HepG2 (cell line): Measurements from ENCODE around the gene IGSF21. TPM values are rescaled to one million over a fixed set of nuclear protein-coding genes. Genes with fewer than 3 reads are reported as not detected.

Experiments used
- ATAC-seq: fragments of 200-7000 bp; cut with Tn5 transposase; 3 replicates; pipeline ENCODE4 v1.9.1; 2020; ENCODE audit warnings: mild to moderate bottlenecking, moderate library complexity
- BruUV-seq: library from RNA; stranded (reverse); fragments of 400-500 nt; replicated peaks from 2 replicates; lab custom pipeline; 2021; lab: Mats Ljungman, UMichigan
- CTCF ChIA-PET: fragments of 300-600 bp; formaldehyde crosslinking; extraction: SDS; loops from one replicate; lab custom pipeline; 2021; ENCODE audit warnings: low total read pairs, inconsistent platforms, low intra/inter-chr PET ratio; lab: Yijun Ruan, JAX
- POLR2A ChIA-PET: fragments of 350-600 bp; sonication (Branson Sonifier 250); formaldehyde crosslinking; loops from one replicate; lab custom pipeline; 2020; ENCODE audit warnings: antibody characterized with exemption, inconsistent platforms; lab: Yijun Ruan, JAX
- DNase-seq: peaks from one replicate; pipeline ENCODE4 v3.0.0-alpha.2; 2015; ENCODE audit warnings: low spot score
- FAIRE-seq: peaks from 3 replicates; lab custom pipeline; 2011; peaks lifted over from hg19 to GRCh38; lab: Jason Lieb, UNC
- H2AFZ ChIP-seq: one replicate; pipeline ENCODE4 v1.6.1; 2011; ENCODE audit warnings: low read length, inconsistent platforms
- H3K27ac ChIP-seq: fragments of 300-600 bp; 3 replicates; pipeline ENCODE4 v1.8.0; 2011; ENCODE audit warnings: mixed run types, mild to moderate bottlenecking, mixed read lengths, low read length, inconsistent platforms; ENCODE audit not compliant: insufficient read depth; ENCODE audit errors: extremely low read length
- H3K27me3 ChIP-seq, 2 experiments: fragments of 200-600 bp in 1 of 2; 2 replicates in 1 of 2; 3 replicates in 1 of 2; pipeline versions ENCODE4 v1.6.0 to v1.8.0; 2011; ENCODE audit warnings: low read length in 2 of 2, mild to moderate bottlenecking in 2 of 2, moderate library complexity in 2 of 2, inconsistent platforms in 1 of 2; ENCODE audit not compliant: insufficient read depth in 2 of 2, control insufficient read depth in 1 of 2
- H3K36me3 ChIP-seq, 2 experiments: fragments of 200-600 bp in 1 of 2; replicated peaks in 1 of 2; 2 replicates in 1 of 2; 3 replicates in 1 of 2; pipeline versions ENCODE4 v1.5.1 to v1.8.0; 2011; ENCODE audit warnings: low read length in 2 of 2, inconsistent platforms in 1 of 2; ENCODE audit not compliant: insufficient read depth in 2 of 2, control insufficient read depth in 1 of 2
- H3K4me1 ChIP-seq: 2 replicates; pipeline ENCODE4 v1.5.1; 2012; ENCODE audit warnings: low read length, inconsistent platforms; ENCODE audit not compliant: insufficient read depth
- H3K4me2 ChIP-seq: 2 replicates; pipeline ENCODE4 v1.6.0; 2011; ENCODE audit warnings: low read depth, low read length, inconsistent platforms
- H3K4me3 ChIP-seq, 3 experiments: fragments of 200-600 bp in 1 of 3; sonication (generic), shearing (Covaris generic) in 1 of 3; replicated peaks in 1 of 3; 2 replicates each; pipeline ENCODE4 v1.5.1; 2011 to 2016; ENCODE audit warnings: low read length in 3 of 3, inconsistent platforms in 2 of 3, low read depth in 2 of 3, mild to moderate bottlenecking in 2 of 3, control low read depth in 1 of 3, mixed read lengths in 1 of 3; ENCODE audit not compliant: insufficient read depth in 1 of 3
- H3K79me2 ChIP-seq: one replicate; pipeline ENCODE4 v1.6.1; 2011; ENCODE audit warnings: low read length, inconsistent platforms; ENCODE audit not compliant: insufficient read depth
- H3K9ac ChIP-seq: 2 replicates; pipeline ENCODE4 v1.6.0; 2011; ENCODE audit warnings: mild to moderate bottlenecking, low read depth, low read length, inconsistent platforms; ENCODE audit not compliant: insufficient read depth
- H3K9me3 ChIP-seq: 2 replicates; pipeline ENCODE4 v1.5.1; 2012; ENCODE audit warnings: mild to moderate bottlenecking, low read length
- H4K20me1 ChIP-seq: 2 replicates; pipeline ENCODE4 v1.6.0; 2011; ENCODE audit warnings: inconsistent platforms, mild to moderate bottlenecking, low read length, moderate library complexity; ENCODE audit not compliant: insufficient read depth
- ISX ChIP-seq: sonication (generic); formaldehyde crosslinking; conservative IDR thresholded peaks from 2 replicates; pipeline ENCODE4 v1.5.0; 2020; ENCODE audit warnings: missing genetic modification reagents
- MAZ ChIP-seq, 2 experiments: sonication (generic) in 1 of 2; formaldehyde crosslinking in 1 of 2; IDR thresholded peaks; 2 replicates each; pipeline versions ENCODE4 v1.5.0 to v1.6.1; 2012 to 2020; ENCODE audit warnings: low read depth in 2 of 2, mild to moderate bottlenecking in 2 of 2, borderline replicate concordance in 1 of 2, improper control_type of control experiment in 1 of 2, low read length in 1 of 2, missing genetic modification reagents in 1 of 2, moderate library complexity in 1 of 2
- NRL ChIP-seq: sonication (generic); formaldehyde crosslinking; IDR thresholded peaks from 2 replicates; pipeline ENCODE4 v1.5.0; 2020; ENCODE audit warnings: missing genetic modification reagents, mild to moderate bottlenecking, moderate library complexity, borderline replicate concordance
- SALL1 ChIP-seq: sonication (generic); formaldehyde crosslinking; IDR thresholded peaks from 2 replicates; pipeline ENCODE4 v1.8.0; 2022; ENCODE audit warnings: mild to moderate bottlenecking, missing genetic modification reagents
- SMAD3 ChIP-seq: sonication (generic); formaldehyde crosslinking; IDR thresholded peaks from 2 replicates; pipeline ENCODE4 v1.4.0; 2020; ENCODE audit warnings: missing genetic modification reagents
- ZNF441 ChIP-seq: sonication (generic); formaldehyde crosslinking; IDR thresholded peaks from 2 replicates; pipeline ENCODE4 v1.7.0; 2021; ENCODE audit warnings: missing genetic modification reagents, borderline replicate concordance
- WGBS: methylation state at CpG from one replicate; pipeline ENCODE4 v1.1.6; 2017; ENCODE audit warnings: low lambda C conversion rate; 5-methylcytosine and 5-hydroxymethylcytosine counted together
- in situ Hi-C: cut with HindIII; loops from 2 replicates; pipeline ENCODE4 v1.10.0; 2017; ENCODE audit warnings: low pct_unique_long_range_greater_than_20kb; ENCODE audit not compliant: extremely low pct_ligation_motif_present
- intact Hi-C: fragments of 100-400 bp; cut with micrococcal nuclease; formaldehyde crosslinking; loops from one replicate; pipeline ENCODE4 v1.10.0; 2022; ENCODE audit not compliant: unreplicated experiment
- polyA plus RNA-seq, 8 experiments: library from polyadenylated mRNA; depleted of rRNA in 3 of 8; stranded (reverse) in 7 of 8; unstranded in 1 of 8; fragments of >200 nt; fragmentation: Illumina TruSeq in 4 of 8; extraction: Trizol in 4 of 8; gene quantifications; 2 replicates each; pipeline versions ENCODE4 v1.2.1 to v1.2.3, GENCODE V29; 2011 to 2016; ENCODE audit warnings: low read depth in 4 of 8, missing spikeins in 1 of 8, mixed read lengths in 1 of 8; ENCODE audit not compliant: insufficient read depth in 1 of 8
- total RNA-seq, 5 experiments: library from RNA; depleted of rRNA; stranded (reverse); fragments of >200 nt; fragmentation: Illumina TruSeq; extraction: Trizol; gene quantifications; 2 replicates each; pipeline ENCODE4 v1.2.3, GENCODE V29; 2016; ENCODE audit warnings: low read depth in 1 of 5
- TF ChIP-seq, protein P1 (sequence below): IDR thresholded peaks from 2 replicates; pipeline ENCODE4 v1.6.1; 2016; ENCODE audit warnings: missing biosample characterization, missing genetic modification reagents, low read depth

Gene IGSF21
- total and polyA plus RNA-seq, 2 of the 13 experiments (the other 11 are each of a cell fraction or from before 2014, with no cell fraction given) = not detected

DNA sequence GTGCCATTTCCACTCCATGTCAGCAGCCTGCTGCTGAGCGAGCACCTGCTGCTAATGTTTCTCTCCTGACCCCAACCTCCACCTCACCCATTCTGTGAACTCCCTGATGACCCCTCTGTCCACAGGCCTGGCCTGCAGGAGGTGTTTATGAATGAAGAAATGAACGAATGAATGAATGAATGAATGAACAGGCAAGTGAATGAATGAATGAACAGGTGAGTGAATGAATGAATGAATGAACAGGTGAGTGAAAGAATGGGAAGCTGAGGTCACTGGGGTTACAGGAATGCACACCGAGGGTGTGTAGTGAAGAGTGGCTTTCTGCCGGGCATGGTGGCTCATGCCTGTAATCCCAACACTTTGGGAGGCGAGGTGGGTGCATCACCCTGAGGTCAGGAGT is 173.4 kb downstream of the IGSF21 start:
- H3K4me3 ChIP-seq = no peak overlapping the region
- no peak for DNase-seq
- no peaks in the 10 kb centered on the region for H3K27me3 ChIP-seq
- H3K4me1 ChIP-seq = peaks cover 32% of the 10 kb centered on the region
- no peak for ATAC-seq
- H3K79me2 ChIP-seq = no peaks in the 10 kb centered on the region
- POLR2A ChIA-PET = no interaction called here
- no peak for FAIRE-seq
- no peak overlapping the region for H3K27ac ChIP-seq
- no peaks in the 10 kb centered on the region for H3K36me3 ChIP-seq
- no TSS peak for BruUV-seq
- no peak overlapping the region for H2AFZ ChIP-seq
- 32% methylated on average over 5 of the region's 5 CpGs for WGBS
- CTCF ChIA-PET = no interaction called here
- in situ Hi-C loops (no loop called here), intact Hi-C loops (no loop called here)
- TF ChIP-seq MAZ (IDR thresholded peaks at IDR 0.05; ENCODE audit: borderline replicate concordance, low read depth, low read length) (no peak), MAZ (CRISPR knock-in tag; IDR thresholded peaks at IDR 0.05; ENCODE audit: low read depth) (no peak), ISX (CRISPR knock-in tag) (no peak), NRL (no peak), SALL1 (no peak), ZNF441 (CRISPR knock-in tag) (no peak), SMAD3 (no peak)
- TF ChIP-seq, protein P1, sequence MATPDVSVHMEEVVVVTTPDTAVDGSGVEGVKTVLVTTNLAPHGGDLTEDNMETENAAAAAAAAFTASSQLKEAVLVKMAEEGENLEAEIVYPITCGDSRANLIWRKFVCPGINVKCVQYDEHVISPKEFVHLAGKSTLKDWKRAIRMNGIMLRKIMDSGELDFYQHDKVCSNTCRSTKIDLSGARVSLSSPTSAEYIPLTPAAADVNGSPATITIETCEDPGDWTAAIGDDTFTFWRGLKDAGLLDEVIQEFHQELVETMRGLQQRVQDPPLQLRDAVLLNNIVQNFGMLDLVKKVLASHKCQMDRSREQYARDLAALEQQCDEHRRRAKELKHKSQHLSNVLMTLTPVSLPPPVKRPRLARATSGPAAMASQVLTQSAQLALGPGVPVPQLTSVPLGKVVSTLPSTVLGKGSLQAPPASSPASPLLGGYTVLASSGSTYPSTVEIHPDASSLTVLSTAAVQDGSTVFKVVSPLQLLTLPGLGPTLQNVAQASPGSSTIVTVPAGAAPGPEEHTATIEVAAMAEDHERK (CRISPR knock-in tag) = no peak
- H3K9me3 ChIP-seq = no peaks in the 10 kb centered on the region
- H3K4me2 ChIP-seq = no peak overlapping the region
- no peak overlapping the region for H3K9ac ChIP-seq
- H4K20me1 ChIP-seq = no peaks in the 10 kb centered on the region
